Right lobe of liver (tissue), 4 donors: Measurements from ENCODE around the gene CAPN13.

ENCODE experiments used
- CTCF ChIP-seq, 4 donors: fragments of 200-600 bp in 3 of 4; fragments of 450-650 bp in 1 of 4; IDR thresholded peaks; one replicate each; pipeline versions ENCODE4 v1.5.1 to v1.8.0; 2016 to 2022; ENCODE audit warnings: antibody characterized with exemption in 4 of 4, mild to moderate bottlenecking in 2 of 4
- POLR2A ChIP-seq: fragments of 450-650 bp; IDR thresholded peaks from one replicate; pipeline ENCODE4 v1.6.1; 2017; ENCODE audit warnings: antibody characterized with exemption, mild to moderate bottlenecking
- donor health status: DM: no; HTN: no; CAD: no.
- donor health status: DM: no; HTN: no; CAD: no.
- donor health status: DM: no; HTN: yes; CAD: no.

GRCh38 chr2:30738141-30738911 lies 68.9 kb downstream of the CAPN13 start:
- no peak for TF ChIP-seq CTCF (IDR thresholded peaks at IDR 0.05)
- no peak for TF ChIP-seq POLR2A
